A549 (cell line): ENCODE measurements around the gene ZNF652. TPM values are rescaled to one million over a fixed set of nuclear protein-coding genes. Genes with fewer than 3 reads are reported as not detected.

ENCODE experiments used
- ATAC-seq, 2 experiments: fragments of 200-7000 bp in 1 of 2; fragments of >200 bp in 1 of 2; cut with Nextera tagmentation in 1 of 2; cut with Tn5 transposase in 1 of 2; 3 replicates each; pipeline versions ENCODE4 v1.8.0 to v1.9.1; 2018 to 2020; ENCODE audit warnings: mild to moderate bottlenecking in 1 of 2, moderate library complexity in 1 of 2
- CTCF ChIA-PET: fragments of 300-600 bp; sonication (Branson Sonifier 250); formaldehyde crosslinking; extraction: SDS; loops from one replicate; lab custom pipeline; 2021; ENCODE audit warnings: antibody characterized with exemption, inconsistent platforms; lab: Yijun Ruan, JAX
- POLR2A ChIA-PET: fragments of 350-600 bp; formaldehyde crosslinking; extraction: SDS; loops from one replicate; lab custom pipeline; 2021; ENCODE audit warnings: antibody characterized with exemption, inconsistent platforms; lab: Yijun Ruan, JAX
- DNase-seq, 2 experiments: peaks; one replicate each; pipeline versions ENCODE4 v3.0.0 to v3.0.0-alpha.2; 2011 to 2016; ENCODE audit warnings: low read depth in 1 of 2, low spot score in 1 of 2
- FAIRE-seq: peaks from 2 replicates; lab custom pipeline; 2011; peaks lifted over from hg19 to GRCh38; lab: Jason Lieb, UNC
- H3K27ac ChIP-seq, 2 experiments: fragments of >200 bp; sonication (Bioruptor Twin); formaldehyde crosslinking; 3 replicates each; pipeline ENCODE4 v1.5.1; 2016 to 2017
- H3K4me1 ChIP-seq: fragments of >200 bp; sonication (Bioruptor Twin); formaldehyde crosslinking; 3 replicates; pipeline ENCODE4 v1.6.1; 2016
- H3K4me2 ChIP-seq: fragments of >200 bp; sonication (Bioruptor Twin); formaldehyde crosslinking; 3 replicates; pipeline ENCODE4 v1.6.1; 2016
- H3K4me3 ChIP-seq: fragments of >200 bp; sonication (Bioruptor Twin); formaldehyde crosslinking; 3 replicates; pipeline ENCODE4 v1.5.1; 2016
- H3K9me3 ChIP-seq: fragments of >200 bp; sonication (Bioruptor Twin); formaldehyde crosslinking; 3 replicates; pipeline ENCODE4 v1.6.1; 2016
- CHD4 ChIP-seq: fragments of 200-600 bp; sonication (generic); IDR thresholded peaks from 2 replicates; pipeline ENCODE4 v1.6.1; 2016; ENCODE audit warnings: antibody characterized with exemption, mild to moderate bottlenecking, borderline replicate concordance
- EP300 ChIP-seq, 2 experiments: fragments of >200 bp; sonication (Bioruptor Twin); formaldehyde crosslinking; IDR thresholded peaks; 2 replicates in 1 of 2; 3 replicates in 1 of 2; pipeline ENCODE4 v1.6.1; 2016 to 2017
- FOSL2 ChIP-seq, 2 experiments: fragments of 450-650 bp in 1 of 2; fragments of >200 bp in 1 of 2; sonication (Bioruptor Twin) in 1 of 2; formaldehyde crosslinking; IDR thresholded peaks; 2 replicates each; pipeline versions ENCODE4 v1.5.0 to v1.6.1; 2016 to 2020; ENCODE audit warnings: mild to moderate bottlenecking in 1 of 2, moderate library complexity in 1 of 2
- GATA3 ChIP-seq: IDR thresholded peaks from 2 replicates; pipeline ENCODE4 v1.6.1; 2012; ENCODE audit warnings: borderline replicate concordance
- HMGXB4 ChIP-seq: fragments of 250-450 bp; sonication (Bioruptor Pico); IDR thresholded peaks from 2 replicates; pipeline ENCODE4 v1.5.0; 2021; ENCODE audit warnings: mild to moderate bottlenecking, moderate library complexity, borderline replicate concordance
- HOXA7 ChIP-seq: fragments of 250-450 bp; sonication (Bioruptor Pico); IDR thresholded peaks from 2 replicates; pipeline ENCODE4 v1.5.0; 2020; ENCODE audit warnings: mild to moderate bottlenecking, moderate library complexity
- HOXB13 ChIP-seq: fragments of 250-450 bp; sonication (Bioruptor Pico); IDR thresholded peaks from 2 replicates; pipeline ENCODE4 v1.5.0; 2020; ENCODE audit warnings: low read depth, mild to moderate bottlenecking, moderate library complexity
- KDM1A ChIP-seq: fragments of 200-600 bp; sonication (generic); IDR thresholded peaks from 2 replicates; pipeline ENCODE4 v1.6.1; 2016; ENCODE audit warnings: low read depth, mild to moderate bottlenecking
- KDM5A ChIP-seq: fragments of 200-600 bp; sonication (generic); IDR thresholded peaks from 2 replicates; pipeline ENCODE4 v1.6.1; 2016; ENCODE audit warnings: antibody characterized with exemption, mild to moderate bottlenecking
- MAFK ChIP-seq: fragments of 450-650 bp; IDR thresholded peaks from 2 replicates; pipeline ENCODE4 v1.6.1; 2014; ENCODE audit not compliant: partially characterized antibody
- MAZ ChIP-seq: fragments of 150-350 bp; IDR thresholded peaks from 2 replicates; pipeline ENCODE4 v1.6.1; 2014; ENCODE audit warnings: antibody characterized with exemption, low read depth, low read length, borderline replicate concordance
- NFE2L2 ChIP-seq: fragments of 150-350 bp; conservative IDR thresholded peaks from 2 replicates; pipeline ENCODE4 v1.6.1; 2014; ENCODE audit warnings: low read length
- POLR2AphosphoS2 ChIP-seq: conservative IDR thresholded peaks from 2 replicates; pipeline ENCODE4 v1.6.1; 2012; ENCODE audit warnings: low read length, improper control_type of control experiment, inconsistent platforms
- REST ChIP-seq: fragments of 200-600 bp; sonication (generic); IDR thresholded peaks from 2 replicates; pipeline ENCODE4 v1.6.1; 2016; ENCODE audit warnings: antibody characterized with exemption, mild to moderate bottlenecking, moderate library complexity
- RFX5 ChIP-seq: fragments of 450-650 bp; IDR thresholded peaks from 2 replicates; pipeline ENCODE4 v1.7.1; 2014; ENCODE audit warnings: antibody characterized with exemption, mild to moderate bottlenecking, moderate library complexity
- RNF2 ChIP-seq: fragments of 200-600 bp; sonication (generic); IDR thresholded peaks from 2 replicates; pipeline ENCODE4 v1.6.1; 2016; ENCODE audit warnings: low read depth, mild to moderate bottlenecking, antibody characterized with exemption, moderate library complexity, borderline replicate concordance
- SREBF2 ChIP-seq: fragments of 450-650 bp; IDR thresholded peaks from 2 replicates; pipeline ENCODE4 v1.6.1; 2014; ENCODE audit warnings: mild to moderate bottlenecking, moderate library complexity
- ZC3H11A ChIP-seq: fragments of 450-650 bp; IDR thresholded peaks from 2 replicates; pipeline ENCODE4 v1.6.1; 2014; ENCODE audit warnings: antibody characterized with exemption, mild to moderate bottlenecking
- ZNF302 ChIP-seq: fragments of 250-450 bp; sonication (Bioruptor Pico); IDR thresholded peaks from 2 replicates; pipeline ENCODE4 v1.9.0; 2021; ENCODE audit warnings: inconsistent platforms, mild to moderate bottlenecking, moderate library complexity
- WGBS: methylation state at CpG from one replicate; pipeline ENCODE4 v1.1.6; 2017; ENCODE audit errors: missing lambda C conversion rate; 5-methylcytosine and 5-hydroxymethylcytosine counted together
- polyA plus RNA-seq, 4 experiments: library from polyadenylated mRNA; depleted of rRNA in 3 of 4; stranded (reverse); fragments of >200 nt; fragmentation: RNase III in 1 of 4; extraction: RNeasy Plus Mini Kit Qiagen cat#74134 plus additional on column Dnase treatment in 1 of 4; gene quantifications; 2 replicates in 3 of 4; 3 replicates in 1 of 4; pipeline ENCODE4 v1.2.3, GENCODE V29; 2011 to 2017
- TF ChIP-seq, protein P1 (sequence below): fragments of 450-650 bp; IDR thresholded peaks from 2 replicates; pipeline ENCODE4 v1.6.1; 2014; ENCODE audit warnings: antibody characterized with exemption
- TF ChIP-seq, protein P2 (sequence below): fragments of >200 bp; sonication (Bioruptor Twin); formaldehyde crosslinking; IDR thresholded peaks from 2 replicates; pipeline ENCODE4 v1.6.1; 2016
- TF ChIP-seq, protein P3 (sequence below): IDR thresholded peaks from 2 replicates; pipeline ENCODE4 v1.6.1; 2012

ZNF652 gene
- polyA plus RNA-seq, 2 of the 4 experiments (the other 2 are of a cell fraction): 5.7 to 14.8 TPM

GRCh38 chr17:49386373-49386772 lies 24.3 kb upstream of the ZNF652 start:
- FAIRE-seq (no peak), DNase-seq (no peak), ATAC-seq (no peak)
- WGBS: 89% methylated on average over 10 of the region's 10 CpGs
- Histone ChIP-seq H3K27ac (no peak overlapping the region), H3K4me1 (peaks cover 7% of the 10 kb centered on the region; the same call in 1 of the 3 replicates), H3K9me3 (no peaks in the 10 kb centered on the region; the same call in 2 of the 3 replicates), H3K4me2 (no peak overlapping the region), H3K4me3 (no peak overlapping the region)
- TF ChIP-seq, protein P1, sequence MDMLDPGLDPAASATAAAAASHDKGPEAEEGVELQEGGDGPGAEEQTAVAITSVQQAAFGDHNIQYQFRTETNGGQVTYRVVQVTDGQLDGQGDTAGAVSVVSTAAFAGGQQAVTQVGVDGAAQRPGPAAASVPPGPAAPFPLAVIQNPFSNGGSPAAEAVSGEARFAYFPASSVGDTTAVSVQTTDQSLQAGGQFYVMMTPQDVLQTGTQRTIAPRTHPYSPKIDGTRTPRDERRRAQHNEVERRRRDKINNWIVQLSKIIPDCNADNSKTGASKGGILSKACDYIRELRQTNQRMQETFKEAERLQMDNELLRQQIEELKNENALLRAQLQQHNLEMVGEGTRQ: no peak
- TF ChIP-seq ZC3H11A (no peak), MAZ (no peak), KDM1A (no peak), HOXA7 (CRISPR knock-in tag) (no peak), POLR2AphosphoS2 (no peak), REST (no peak), HOXB13 (CRISPR knock-in tag) (no peak), CHD4 (no peak), KDM5A (no peak), NFE2L2 (no peak), HMGXB4 (CRISPR knock-in tag) (no peak)
- TF ChIP-seq, protein P2, sequence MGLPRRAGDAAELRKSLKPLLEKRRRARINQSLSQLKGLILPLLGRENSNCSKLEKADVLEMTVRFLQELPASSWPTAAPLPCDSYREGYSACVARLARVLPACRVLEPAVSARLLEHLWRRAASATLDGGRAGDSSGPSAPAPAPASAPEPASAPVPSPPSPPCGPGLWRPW: no peak
- ChIA-PET CTCF (interaction anchor here (0.6 to 18.2 kb wide), 7 partner anchors 8 to 184 kb away, joined by 3 to 417 read pairs (median 5); no protein-coding TSS in a partner anchor), POLR2A (no interaction called here)

- CTCF ChIA-PET: interaction anchor here (0.8 to 18.2 kb wide), 4 partner anchors 15 to 172 kb away, joined by 3 to 417 read pairs (median 8); no protein-coding TSS in a partner anchor
- no peak for FAIRE-seq
- POLR2A ChIA-PET: interaction anchor here (0.6 kb wide), 1 partner anchor 37 kb away, joined by 20 read pairs; no protein-coding TSS in a partner anchor
- 68% methylated on average over 4 of the region's 4 CpGs for WGBS
- H3K4me1 ChIP-seq: no peaks in the 10 kb centered on the region
- peaks cover 4% of the 10 kb centered on the region; the same call in 2 of the 3 replicates for H3K9me3 ChIP-seq
- H3K27ac ChIP-seq: no peak overlapping the region
- DNase-seq: no peak
- H3K4me2 ChIP-seq: no peak overlapping the region
- ATAC-seq: no peak
- H3K4me3 ChIP-seq: no peak overlapping the region
- TF ChIP-seq RFX5: no peak
- no peak for TF ChIP-seq KDM1A
- TF ChIP-seq MAFK: no peak
Measured at GRCh38 chr17:49384951-49385350, 22.9 kb upstream of the ZNF652 start.

- Histone ChIP-seq H3K9me3 (peaks cover 21% of the 10 kb centered on the region), H3K4me3 (no peak overlapping the region), H3K4me2 (no peak overlapping the region), H3K27ac (no peak overlapping the region), H3K4me1 (no peaks in the 10 kb centered on the region)
- DNase-seq (no peak), ATAC-seq (no peak), FAIRE-seq (no peak)
- 55% methylated on average over 10 of the region's 10 CpGs for WGBS
- CTCF ChIA-PET: interaction anchor here (0.6 to 3.9 kb wide), 9 partner anchors 11 to 173 kb away, joined by 3 to 15 read pairs (median 7); no protein-coding TSS in a partner anchor
- POLR2A ChIA-PET: interaction anchor here (0.7 kb wide), 1 partner anchor 21 kb away, joined by 3 read pairs; no protein-coding TSS in a partner anchor
- TF ChIP-seq, protein P3, sequence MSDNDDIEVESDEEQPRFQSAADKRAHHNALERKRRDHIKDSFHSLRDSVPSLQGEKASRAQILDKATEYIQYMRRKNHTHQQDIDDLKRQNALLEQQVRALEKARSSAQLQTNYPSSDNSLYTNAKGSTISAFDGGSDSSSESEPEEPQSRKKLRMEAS: no peak
- no peak for TF ChIP-seq ZNF302
- no peak for TF ChIP-seq FOSL2 (IDR thresholded peaks at IDR 0.05)
- TF ChIP-seq FOSL2 (CRISPR knock-in tag; IDR thresholded peaks at IDR 0.05): no peak
- TF ChIP-seq EP300 (IDR thresholded peaks at IDR 0.05): no peak
- no peak for TF ChIP-seq MAZ
- TF ChIP-seq, protein P1: no peak
- TF ChIP-seq GATA3: no peak
- TF ChIP-seq SREBF2: no peak
- no peak for TF ChIP-seq RNF2
Measured at GRCh38 chr17:49383060-49383459, 21.0 kb upstream of the ZNF652 start.
